Amygdala (tissue), 56 donors: ENCODE results near the gene EEPD1.
"Not testable (repeated sequence)": the region's sequence is repeated elsewhere in the genome, so short reads cannot be mapped to it uniquely, and the experiment has no call there.

ENCODE experiments used
- DNase-seq, 56 donors: peaks; one replicate each; lab custom pipeline; 2025; lab: John Stamatoyannopoulos, UW

The EEPD1 gene

DNA sequence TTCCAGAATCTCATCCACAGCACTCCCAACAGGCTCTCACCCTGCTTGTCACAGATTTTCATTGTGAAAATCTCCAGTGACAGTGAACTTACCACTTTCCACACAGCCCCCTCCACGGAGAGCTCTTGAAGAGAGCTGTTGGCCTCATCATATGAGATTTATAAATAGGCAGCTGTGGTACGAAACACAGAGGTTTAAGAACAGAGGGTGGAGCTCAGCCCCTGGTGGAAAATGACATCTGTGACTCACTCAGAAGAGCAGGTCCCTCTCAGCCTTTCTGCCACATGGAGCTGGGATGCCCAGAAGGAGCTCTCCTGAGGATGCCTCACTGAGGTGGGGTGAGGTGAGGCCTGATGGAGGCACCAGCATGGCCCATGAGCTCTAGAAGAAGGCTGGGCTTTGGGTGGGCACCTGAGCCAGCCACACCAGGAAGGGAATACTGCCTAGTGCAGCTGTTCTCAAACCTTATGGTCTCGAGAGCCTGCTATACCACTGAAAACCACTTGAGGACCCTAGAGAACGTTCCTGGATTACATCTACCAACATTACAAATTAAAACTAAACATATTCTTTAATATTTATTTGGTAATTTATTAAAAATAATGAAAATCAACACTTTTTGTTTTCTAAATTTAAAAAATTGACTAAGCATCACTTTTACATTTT lies 25.8 kb upstream of the EEPD1 start:
- peak in 1 of 56 donors; percentile 8 for DNase-seq

DNA sequence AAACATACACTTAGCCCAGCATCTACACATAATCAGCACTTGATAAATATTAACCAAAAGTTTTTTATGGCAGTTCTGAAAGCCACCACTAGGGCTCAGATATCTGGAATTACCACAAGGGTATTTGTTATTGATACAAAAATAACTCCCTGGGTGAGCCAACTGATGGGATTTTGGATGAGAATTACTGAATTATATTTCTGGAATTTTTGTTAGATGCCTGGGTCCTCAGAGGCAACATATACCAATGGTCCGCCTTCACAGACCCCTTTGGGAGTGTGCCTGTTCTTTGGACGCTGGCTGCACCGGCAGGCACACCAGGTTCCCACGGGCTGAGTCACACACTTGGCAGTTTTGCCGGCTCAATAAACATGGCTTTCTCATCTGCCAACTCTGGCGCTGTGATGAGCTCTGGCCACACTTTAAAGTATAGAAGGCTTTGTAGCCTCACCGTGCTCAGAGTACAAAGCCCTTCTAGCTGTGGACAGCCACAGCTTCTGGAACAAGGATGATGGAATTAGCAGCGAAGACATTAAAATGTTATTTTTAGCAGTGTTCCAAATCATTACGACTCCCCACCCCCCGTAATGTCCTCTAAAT lies 24.5 kb upstream of the EEPD1 start:
- peak in 42 of 56 donors; percentile 7 to 65 (median 34) for DNase-seq

DNA sequence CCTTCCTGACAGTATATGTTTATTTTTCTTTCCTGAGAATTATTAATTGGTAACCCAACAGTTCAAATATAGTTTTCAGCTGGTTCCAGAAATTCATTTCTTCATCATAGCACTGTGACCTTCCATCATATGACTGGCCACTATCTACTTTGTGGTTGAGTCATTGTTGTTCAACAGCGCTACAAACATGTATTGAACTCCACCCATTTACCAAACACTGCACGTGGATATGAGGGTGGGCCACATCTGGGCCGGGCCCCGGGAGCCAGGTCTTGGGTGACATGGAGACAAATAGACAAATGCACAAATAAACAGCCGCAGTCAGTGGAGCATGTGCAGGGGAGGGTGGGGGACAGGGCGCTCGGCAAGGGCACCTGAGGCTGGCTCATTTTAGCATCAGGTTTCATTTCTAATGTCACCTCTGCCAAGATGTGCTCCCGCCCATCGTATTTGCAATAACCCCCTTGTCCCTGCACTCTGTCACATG lies 24.0 kb upstream of the EEPD1 start:
- DNase-seq: no peak

DNA sequence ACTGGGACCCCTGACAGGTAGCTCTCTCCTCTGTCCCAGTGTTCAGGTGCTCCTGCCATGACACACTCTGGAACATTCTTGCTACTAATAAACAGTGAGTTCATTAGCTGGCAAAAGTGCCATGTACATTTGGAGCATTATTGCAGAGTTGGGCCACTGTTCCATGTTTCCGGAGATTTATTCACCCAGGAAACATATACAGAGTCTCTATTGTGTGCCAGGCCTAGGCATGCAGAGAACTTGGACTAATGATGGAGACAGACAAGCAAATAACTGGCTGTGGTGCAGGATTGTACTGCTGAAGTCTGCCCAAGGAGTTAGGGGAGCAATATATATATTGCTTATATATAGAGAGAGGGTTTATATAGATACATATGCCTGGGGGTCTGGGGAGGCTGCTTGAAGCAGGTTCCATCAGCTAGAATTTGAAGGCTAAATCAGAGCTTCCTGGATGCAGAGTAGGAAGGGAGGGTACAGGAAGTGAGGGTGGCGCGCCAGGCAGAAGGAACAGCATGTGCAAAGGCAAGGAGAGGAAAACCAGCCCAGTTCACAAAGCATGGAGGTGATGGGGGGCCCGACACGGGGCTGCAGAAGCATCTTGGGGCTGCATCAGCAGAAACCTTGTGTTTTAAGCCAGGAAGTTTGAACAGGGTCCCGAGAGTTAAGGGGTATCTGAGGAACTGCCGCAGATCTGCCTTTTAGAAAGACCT lies 22.7 kb upstream of the EEPD1 start:
- DNase-seq: no peak

DNA sequence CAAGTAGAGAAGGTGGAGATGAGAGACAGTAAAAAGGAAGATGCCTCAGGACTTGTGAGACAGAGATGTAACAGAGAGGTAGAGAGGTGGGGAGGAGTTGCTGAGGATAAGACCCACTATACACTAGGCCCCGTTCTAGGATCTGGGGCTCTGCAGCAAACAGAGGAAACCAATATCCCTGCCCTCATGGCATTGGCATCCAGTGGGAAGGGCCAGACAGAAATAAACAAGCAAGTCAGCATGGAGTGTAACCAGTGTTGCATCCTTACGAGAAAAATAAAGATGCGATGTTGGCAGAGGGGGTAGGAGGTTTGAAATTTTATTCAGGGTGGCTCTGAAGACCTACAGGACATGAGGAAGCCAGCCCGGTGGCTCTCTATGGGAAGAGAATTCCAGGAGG lies 22.0 kb upstream of the EEPD1 start:
- DNase-seq: no peak

DNA sequence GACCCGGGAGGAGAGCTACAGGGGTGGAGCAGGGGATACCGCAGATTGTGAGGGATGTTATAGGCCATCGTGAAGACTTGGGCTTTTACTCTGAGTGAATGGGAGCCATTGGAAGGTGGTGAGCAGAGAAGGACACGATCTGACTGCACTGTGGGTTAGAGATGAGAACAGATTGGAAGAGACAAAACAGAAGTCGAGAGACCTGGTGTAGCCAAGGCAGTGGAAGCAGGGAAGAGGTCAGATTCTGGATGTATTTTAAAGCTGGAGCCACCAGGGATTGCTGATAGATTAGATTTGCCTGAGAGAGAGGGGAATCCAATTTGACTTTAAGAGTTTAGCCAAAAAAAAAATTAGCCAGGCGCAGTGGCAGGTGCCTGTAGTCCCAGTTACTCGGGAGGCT lies 21.6 kb upstream of the EEPD1 start:
- DNase-seq: no peak

DNA sequence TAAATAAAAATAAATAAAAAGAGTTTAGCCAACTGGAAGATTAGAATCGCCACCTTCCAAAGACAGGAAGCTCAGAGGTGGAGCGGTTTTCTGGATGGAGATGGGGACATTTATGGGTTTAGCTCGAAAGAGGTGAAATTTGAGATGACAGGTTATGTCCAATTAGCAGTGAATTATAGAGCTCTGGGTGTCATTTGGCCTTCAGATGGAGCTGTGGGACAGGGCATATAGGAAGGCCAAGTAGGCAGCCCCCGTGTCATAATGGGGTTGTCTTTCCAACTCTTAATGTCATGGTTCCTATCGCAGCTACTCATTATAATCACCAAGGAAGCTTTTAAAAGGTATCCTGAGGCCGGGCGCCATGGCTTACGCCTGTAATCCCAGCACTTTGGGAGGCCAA lies 21.0 kb upstream of the EEPD1 start:
- no peak for DNase-seq

DNA sequence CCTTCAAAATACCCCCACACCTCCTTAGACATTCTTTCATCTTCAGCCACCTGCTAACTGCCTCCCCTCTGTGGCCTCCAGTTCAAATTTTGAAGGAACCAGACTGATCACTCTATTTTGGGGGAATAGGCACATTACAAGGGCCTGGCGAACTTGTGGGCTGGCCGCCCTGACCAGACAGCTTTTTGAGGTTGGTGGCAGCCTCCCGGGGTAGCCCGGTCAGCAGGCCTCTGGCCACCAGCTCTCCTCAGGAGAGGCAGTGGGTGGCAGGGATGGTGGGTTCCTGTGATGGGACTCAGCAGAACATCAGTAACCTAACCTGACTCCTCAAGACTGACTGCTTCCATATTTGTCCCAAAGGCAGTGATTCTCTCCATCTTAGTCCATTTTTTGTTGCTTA lies 17.4 kb upstream of the EEPD1 start:
- no peak for DNase-seq

DNA sequence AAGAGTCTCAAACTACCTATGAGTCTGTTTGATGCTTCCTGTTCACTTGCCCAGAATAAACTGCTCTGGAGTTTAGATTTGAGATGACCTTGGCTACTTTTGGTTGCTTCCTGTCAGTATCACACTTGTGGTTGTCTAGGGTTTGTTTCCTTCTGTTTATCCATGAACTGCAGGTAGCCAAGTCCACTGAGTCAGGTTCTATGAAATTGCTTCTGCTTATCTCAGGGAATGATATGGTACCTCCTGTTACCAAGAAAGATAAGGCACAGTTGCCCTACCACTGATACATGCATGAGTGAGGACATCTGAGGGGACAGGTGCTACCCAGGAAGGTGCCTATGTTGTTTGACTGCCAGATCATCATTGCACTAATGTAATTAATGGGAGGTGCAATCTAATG lies 15.8 kb upstream of the EEPD1 start:
- DNase-seq: no peak

DNA sequence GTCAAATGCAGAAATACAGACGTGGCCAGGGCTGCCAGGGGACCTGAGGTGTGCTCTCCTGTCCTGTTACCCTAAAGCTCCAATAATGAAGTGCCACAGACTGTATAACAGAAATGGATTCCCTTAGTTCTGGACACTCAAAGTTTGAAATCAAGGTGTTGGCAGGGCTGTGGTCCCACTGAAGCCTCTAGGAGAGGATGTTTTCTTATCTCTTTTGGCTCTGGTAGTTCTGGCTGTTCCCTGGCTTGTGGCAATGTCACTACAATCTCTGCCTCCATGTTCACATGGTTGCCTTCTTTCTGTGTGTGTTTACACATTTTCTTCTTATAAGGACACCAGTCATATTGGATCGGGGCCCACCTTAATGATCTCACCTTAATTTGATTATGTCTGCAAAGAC lies 15.3 kb upstream of the EEPD1 start:
- DNase-seq: no peak

DNA sequence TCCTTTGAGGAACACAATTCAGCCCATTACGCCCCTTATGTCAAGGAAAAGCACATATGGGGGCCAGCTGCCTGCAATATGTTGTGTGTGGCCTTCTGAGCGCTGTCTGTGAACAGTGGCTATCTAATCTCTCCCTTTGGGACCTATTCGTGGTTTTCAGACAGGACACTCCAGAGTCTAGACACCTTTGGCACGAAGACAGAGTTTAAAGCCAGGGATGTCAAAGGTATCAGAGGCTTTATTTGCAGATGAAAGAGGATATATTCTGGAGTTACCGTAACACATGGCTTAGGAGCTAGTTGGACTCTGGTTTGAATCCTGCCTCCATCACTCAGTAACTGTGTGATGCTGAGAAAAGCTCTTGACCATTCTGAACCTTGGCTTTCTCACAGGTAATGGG lies 14.8 kb upstream of the EEPD1 start:
- no peak for DNase-seq

DNA sequence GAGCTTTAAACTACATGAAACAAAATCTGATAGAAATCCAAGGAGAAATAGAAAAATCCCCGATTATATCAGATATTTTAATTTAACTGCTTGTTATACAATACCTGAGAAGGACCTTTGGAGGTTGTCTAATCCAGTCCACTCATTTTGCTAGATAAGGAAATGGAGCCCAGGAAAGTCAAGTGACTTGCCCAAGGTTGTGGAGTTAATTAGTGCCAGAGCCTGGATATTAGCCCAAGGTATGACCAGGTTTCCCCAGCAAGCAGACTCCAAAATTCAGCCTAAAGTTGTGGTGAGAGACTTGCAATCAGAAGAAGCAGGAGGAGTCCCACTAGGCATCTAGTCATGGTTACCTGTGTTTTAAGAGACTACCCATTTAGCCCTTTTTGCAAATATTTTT lies 11.7 kb upstream of the EEPD1 start:
- no peak for DNase-seq

DNA sequence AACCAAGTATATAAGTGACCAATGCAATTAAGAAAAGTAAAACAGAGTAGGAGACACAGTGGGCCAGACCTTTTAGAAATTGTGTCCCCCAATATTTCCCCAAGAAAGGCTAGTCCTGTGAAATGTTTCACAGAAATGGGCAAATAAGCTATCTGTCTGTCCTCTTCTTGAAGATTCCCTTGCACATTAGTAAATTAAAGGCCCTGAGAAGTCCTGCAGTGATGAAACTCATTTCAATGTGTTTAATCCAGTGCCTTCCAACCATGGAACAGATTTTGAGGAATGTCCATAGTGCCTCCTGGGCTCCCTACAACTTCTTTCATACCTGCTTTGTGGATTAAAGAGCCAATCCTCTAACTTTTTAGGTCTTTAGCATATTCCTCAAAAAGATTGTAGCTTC lies 11.2 kb upstream of the EEPD1 start:
- no peak for DNase-seq

DNA sequence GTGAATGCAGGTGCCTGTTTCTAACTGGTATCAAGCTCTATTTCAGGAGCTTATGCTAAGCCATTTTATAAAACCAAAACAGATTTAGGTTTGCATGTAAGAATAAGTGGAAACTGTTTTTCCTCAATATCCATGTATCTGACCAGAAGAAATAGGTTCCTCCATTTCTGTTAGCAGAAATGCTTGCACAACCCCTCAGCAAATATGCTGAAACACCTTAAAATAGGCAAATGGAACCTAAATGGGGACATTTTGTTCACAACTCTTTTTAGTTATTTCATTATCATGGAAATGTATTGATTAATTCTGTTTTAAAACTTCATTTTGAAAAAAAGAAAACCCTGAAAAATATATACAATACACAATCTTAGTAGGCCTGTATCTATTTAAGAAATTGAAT lies 8.9 kb upstream of the EEPD1 start:
- DNase-seq: no peak

DNA sequence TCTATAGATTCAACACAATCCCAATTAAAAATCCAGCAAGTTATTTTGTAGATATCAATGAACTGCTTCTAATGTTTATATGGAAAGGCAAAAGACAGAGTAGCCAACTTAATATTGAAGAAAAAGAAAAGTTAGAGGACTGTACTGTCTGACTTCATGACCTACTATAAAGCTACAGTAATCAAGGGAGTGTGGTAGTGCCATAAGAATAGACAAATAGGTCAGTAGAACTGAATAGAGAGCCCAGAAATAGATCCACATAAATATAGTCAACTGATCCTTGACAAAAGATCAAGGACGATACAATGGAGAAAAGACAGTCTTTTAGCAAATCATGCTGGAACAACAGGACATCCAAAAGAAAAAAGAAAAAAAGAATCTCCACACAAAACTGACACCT lies 7.4 kb upstream of the EEPD1 start:
- DNase-seq: no peak

DNA sequence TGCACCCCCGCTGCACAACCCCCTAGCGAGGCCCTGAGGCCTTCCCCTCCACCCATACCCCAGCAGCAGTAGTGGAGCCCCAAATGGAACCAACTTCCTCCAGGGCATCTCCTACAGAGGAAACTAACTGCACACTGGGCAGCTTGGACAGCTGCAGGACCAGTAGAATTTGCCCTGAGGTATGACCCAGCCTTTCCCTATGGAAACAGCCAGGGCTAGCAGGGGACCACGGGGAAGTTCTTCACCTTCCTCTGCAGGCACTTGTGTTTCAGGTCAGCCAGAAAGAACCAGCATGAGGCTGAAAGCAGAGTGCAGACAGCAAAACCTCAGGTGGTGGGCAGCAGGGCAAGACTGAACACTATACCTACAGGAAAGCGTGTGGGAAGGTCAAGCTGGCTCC lies 5.7 kb upstream of the EEPD1 start:
- no peak for DNase-seq

DNA sequence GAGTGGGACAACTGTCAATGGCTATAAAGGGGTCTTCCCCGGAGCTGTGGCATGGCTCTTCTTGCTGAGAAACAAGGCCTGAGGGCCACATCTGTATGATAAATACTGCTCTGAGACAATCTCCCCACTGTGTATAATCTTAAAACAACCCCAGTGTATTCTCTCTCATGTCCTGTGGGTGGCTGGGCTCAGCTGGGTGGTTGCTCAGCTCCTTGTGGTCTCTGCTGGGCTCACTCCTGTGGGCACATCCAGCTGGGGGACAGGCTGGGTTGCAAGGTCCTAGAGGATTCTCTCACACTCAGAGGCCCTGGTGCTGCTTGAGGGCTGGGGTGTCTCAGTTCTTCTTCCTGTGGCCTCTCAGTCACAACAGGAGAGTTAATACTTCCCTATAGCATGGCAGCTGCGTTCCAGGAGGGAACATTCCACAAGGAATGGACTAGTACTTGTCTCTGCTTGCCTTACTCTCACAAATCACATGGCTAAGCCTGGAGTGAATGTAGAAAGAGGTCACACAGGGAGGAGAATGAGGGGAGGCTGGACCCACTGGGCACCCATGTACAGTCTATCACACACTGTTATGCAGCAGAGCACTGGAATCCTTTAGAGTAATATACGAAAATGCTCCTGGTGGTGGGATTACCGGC lies 4.5 kb upstream of the EEPD1 start:
- DNase-seq: no peak

DNA sequence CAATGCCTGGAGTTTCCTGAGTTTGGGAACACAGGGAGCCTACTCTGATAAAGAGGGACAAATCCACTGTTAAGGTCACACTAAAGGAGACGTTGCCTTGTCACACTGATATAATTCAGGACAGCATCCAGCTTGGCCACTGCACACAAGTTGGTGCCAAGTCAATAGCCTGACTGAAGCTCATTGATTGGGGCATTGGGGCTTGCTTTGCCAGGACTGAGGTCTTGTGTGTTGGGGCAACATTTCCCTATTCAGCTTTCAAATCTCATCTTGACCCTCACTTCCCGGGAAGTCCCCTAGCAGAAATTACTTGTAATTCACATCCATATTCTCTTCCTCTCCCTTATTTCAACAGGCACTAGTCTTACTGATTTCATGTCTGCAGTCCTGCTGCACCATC lies 3.8 kb upstream of the EEPD1 start:
- DNase-seq: not testable (repeated sequence)

DNA sequence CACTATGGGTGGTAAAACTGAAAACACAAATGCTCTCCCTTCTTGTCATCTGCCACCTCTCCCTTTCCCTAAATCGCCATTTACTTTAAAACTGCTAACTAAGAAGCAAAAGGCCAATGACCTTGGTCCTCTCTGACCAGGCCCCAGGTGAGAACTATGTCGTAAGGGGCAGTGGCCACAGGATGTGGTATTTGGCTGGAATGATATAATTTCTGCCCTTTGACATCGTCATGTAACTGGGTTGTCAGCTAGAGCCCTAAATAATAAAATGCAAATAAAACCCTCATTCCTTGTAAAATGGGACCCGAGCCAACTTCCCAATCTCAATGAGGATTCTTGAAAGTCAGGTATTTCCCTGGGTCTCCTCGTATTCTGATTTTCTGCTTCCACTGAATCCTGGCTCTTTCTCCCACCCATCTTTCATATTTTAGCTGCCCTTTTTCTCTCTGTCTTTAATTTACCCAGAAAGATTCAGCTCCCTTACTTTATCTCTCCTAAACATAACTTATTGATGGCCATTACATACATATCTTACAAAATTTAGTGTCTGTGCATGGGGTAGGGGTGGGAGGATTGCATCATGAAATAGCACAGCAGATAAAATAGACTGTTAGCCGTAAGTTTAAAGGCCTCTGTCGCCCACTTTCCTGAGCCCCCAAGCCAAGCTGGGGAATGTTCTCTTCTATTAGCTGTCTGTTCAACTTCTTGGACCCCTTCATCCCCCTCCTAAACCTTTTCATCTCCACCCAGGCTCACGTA lies 3.2 kb upstream of the EEPD1 start:
- DNase-seq: no peak

DNA sequence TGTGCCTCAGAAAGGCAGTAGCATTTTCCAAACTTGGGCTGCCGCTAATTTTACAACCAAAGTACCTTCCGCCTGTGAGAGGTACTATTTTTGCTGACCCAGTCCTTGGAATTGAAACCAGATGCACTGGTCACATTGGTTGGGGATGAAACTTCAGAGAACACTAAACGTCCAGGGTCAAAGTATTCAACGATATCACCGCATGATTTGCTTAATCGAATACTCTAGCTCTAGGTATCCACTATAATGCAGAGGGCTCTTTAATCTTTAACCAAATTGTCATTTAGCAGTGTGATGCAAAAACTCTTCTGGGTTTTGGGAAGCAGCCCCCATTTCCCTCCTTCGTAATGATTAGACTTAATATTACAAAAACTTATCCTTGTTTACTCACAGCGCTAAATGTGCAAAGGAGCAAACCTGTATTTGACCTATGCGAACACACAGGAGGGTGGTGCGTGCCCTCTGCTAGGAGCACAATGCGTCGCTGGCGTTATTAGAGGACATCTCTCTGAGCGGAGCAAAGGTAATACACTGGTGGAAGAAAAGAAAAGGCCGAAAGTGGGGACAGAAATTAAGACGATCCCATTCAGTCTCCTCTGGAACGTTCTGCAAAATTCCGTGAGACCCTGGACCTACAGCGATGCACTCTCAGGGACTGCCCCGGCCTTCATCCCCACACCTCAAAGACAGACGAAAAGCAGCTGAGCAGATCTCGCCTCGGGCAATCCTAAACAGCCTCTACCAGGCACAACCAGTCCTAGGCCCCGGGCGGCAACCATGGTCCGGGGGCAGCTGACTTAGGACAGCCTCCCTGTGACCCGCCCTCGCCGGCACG lies 916 bp upstream of the EEPD1 start:
- no peak for DNase-seq
